KMS-11 (cell line): ENCODE measurements around the gene STAT5B.
"Not testable (repeated sequence)": the region's sequence is repeated elsewhere in the genome, so short reads cannot be mapped to it uniquely, and the experiment has no call there.

Experiments
- H2AFZ ChIP-seq: fragments of 200-600 bp; sonication (generic); 2 replicates; pipeline ENCODE4 v1.6.1; 2016; ENCODE audit warnings: antibody characterized with exemption, mixed run types, low read depth
- H3K27ac ChIP-seq: fragments of 200-600 bp; sonication (generic); 2 replicates; pipeline ENCODE4 v1.6.1; 2016; ENCODE audit warnings: mild to moderate bottlenecking, mixed run types
- H3K27me3 ChIP-seq: fragments of 200-600 bp; sonication (generic); 2 replicates; pipeline ENCODE4 v1.6.1; 2017; ENCODE audit warnings: mild to moderate bottlenecking, low read depth, mixed run types, moderate library complexity; ENCODE audit not compliant: insufficient read depth
- H3K36me3 ChIP-seq: fragments of 200-600 bp; sonication (generic); 2 replicates; pipeline ENCODE4 v1.6.1; 2017; ENCODE audit warnings: mild to moderate bottlenecking, mixed run types; ENCODE audit not compliant: insufficient read depth
- H3K4me1 ChIP-seq: fragments of 200-600 bp; sonication (generic); 2 replicates; pipeline ENCODE4 v1.6.1; 2016; ENCODE audit warnings: mild to moderate bottlenecking, low read depth, mixed run types; ENCODE audit not compliant: poor library complexity, severe bottlenecking
- H3K4me2 ChIP-seq: fragments of 200-600 bp; sonication (generic); 2 replicates; pipeline ENCODE4 v1.7.0; 2016; ENCODE audit warnings: mild to moderate bottlenecking, mixed run types
- H3K4me3 ChIP-seq: fragments of 200-600 bp; sonication (generic); IDR thresholded peaks from 2 replicates; pipeline ENCODE4 v1.6.1; 2017; ENCODE audit warnings: low read depth, low read length, mixed read lengths; ENCODE audit not compliant: insufficient read depth
- H3K79me2 ChIP-seq: fragments of 200-600 bp; sonication (generic); 2 replicates; pipeline ENCODE4 v1.6.1; 2016; ENCODE audit warnings: low read depth, mixed run types; ENCODE audit not compliant: insufficient read depth
- H3K9ac ChIP-seq: fragments of 200-600 bp; sonication (generic); 2 replicates; pipeline ENCODE4 v1.6.1; 2016; ENCODE audit warnings: mild to moderate bottlenecking, mixed run types
- H4K20me1 ChIP-seq: fragments of 200-600 bp; sonication (generic); 2 replicates; pipeline ENCODE4 v1.6.1; 2016; ENCODE audit warnings: mild to moderate bottlenecking, mixed run types; ENCODE audit not compliant: insufficient read depth
- TF ChIP-seq, protein P1 (sequence below): fragments of 200-600 bp; sonication (generic); conservative IDR thresholded peaks from 2 replicates; pipeline ENCODE4 v1.6.1; 2017; ENCODE audit warnings: low read depth, mild to moderate bottlenecking, antibody characterized with exemption, low read length, moderate library complexity, mixed read lengths

The STAT5B gene

GRCh38 chr17:42212382-42212781 is 63.8 kb downstream of the STAT5B start:
- no peak overlapping the region for H3K27ac ChIP-seq
- H3K27me3 ChIP-seq, result no peaks in the 10 kb centered on the region
- H3K36me3 ChIP-seq, result no peaks in the 10 kb centered on the region
- H4K20me1 ChIP-seq, result no peaks in the 10 kb centered on the region
- no peak overlapping the region for H3K4me2 ChIP-seq
- no peak overlapping the region for H3K9ac ChIP-seq
- H3K79me2 ChIP-seq, result no peaks in the 10 kb centered on the region
- no peaks in the 10 kb centered on the region for H3K4me1 ChIP-seq
- TF ChIP-seq, protein P1, sequence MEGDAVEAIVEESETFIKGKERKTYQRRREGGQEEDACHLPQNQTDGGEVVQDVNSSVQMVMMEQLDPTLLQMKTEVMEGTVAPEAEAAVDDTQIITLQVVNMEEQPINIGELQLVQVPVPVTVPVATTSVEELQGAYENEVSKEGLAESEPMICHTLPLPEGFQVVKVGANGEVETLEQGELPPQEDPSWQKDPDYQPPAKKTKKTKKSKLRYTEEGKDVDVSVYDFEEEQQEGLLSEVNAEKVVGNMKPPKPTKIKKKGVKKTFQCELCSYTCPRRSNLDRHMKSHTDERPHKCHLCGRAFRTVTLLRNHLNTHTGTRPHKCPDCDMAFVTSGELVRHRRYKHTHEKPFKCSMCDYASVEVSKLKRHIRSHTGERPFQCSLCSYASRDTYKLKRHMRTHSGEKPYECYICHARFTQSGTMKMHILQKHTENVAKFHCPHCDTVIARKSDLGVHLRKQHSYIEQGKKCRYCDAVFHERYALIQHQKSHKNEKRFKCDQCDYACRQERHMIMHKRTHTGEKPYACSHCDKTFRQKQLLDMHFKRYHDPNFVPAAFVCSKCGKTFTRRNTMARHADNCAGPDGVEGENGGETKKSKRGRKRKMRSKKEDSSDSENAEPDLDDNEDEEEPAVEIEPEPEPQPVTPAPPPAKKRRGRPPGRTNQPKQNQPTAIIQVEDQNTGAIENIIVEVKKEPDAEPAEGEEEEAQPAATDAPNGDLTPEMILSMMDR, result no peak
- H2AFZ ChIP-seq, result no peak overlapping the region
- no peak overlapping the region for H3K4me3 ChIP-seq

DNA sequence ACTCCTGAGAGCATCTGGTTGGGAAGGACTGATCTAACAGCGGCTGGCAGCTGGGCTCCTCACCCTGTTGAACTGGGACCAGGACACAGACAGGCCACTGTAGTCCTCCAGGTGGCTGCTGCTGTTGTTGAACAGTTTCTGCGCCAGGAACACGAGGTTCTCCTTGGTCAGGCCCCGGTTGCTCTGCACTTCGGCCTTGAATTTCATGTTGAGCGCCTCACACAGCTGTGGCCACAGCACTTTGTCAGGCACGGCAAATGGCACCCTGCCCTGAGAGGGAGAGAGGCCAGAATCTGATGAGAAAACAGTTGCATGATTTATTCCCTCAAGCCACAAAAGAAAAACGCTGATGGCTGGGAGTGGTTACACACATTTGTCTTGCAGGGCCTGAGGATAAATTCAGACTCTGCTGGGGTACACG is 64.3 kb downstream of the STAT5B start:
- H4K20me1 ChIP-seq, H2AFZ ChIP-seq, H3K27ac ChIP-seq, H3K9ac ChIP-seq, H3K79me2 ChIP-seq, H3K4me3 ChIP-seq, H3K36me3 ChIP-seq, H3K4me1 ChIP-seq, H3K4me2 ChIP-seq, H3K27me3 ChIP-seq: not testable (repeated sequence)

DNA sequence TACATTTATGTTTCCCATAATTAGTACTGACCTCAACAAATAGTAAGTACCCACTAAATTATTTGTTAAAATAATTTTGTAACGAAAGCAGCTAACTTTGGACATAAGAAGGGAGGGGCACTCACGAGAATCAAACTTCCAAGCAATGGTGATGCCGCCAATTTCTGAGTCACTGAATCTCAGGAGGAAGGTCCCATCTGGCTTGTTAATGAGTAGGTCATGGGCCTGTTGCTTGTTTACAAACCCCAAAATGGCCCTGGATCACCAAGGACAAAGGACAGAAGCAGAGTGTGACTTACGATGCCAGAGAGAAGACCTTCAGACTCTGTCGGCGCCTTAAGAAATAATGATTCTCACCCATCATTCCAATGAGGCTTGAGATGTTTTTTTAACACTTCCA is 66.1 kb downstream of the STAT5B start:
- no peak overlapping the region for H3K4me3 ChIP-seq
- no peak overlapping the region for H2AFZ ChIP-seq
- TF ChIP-seq, protein P1, result no peak
- H3K9ac ChIP-seq, result no peak overlapping the region
- H3K27me3 ChIP-seq, result no peaks in the 10 kb centered on the region
- no peaks in the 10 kb centered on the region for H4K20me1 ChIP-seq
- H3K27ac ChIP-seq, result no peak overlapping the region
- H3K4me2 ChIP-seq, result no peak overlapping the region
- H3K4me1 ChIP-seq, result no peaks in the 10 kb centered on the region
- H3K79me2 ChIP-seq, result no peaks in the 10 kb centered on the region
- H3K36me3 ChIP-seq, result no peaks in the 10 kb centered on the region

- H3K27me3 ChIP-seq, H3K9ac ChIP-seq, H3K79me2 ChIP-seq, H3K36me3 ChIP-seq, H3K27ac ChIP-seq, H2AFZ ChIP-seq, H3K4me1 ChIP-seq, H4K20me1 ChIP-seq, H3K4me2 ChIP-seq, H3K4me3 ChIP-seq: not testable (repeated sequence)
Measured at GRCh38 chr17:42206153-42206612, 70.0 kb downstream of the STAT5B start.

GRCh38 chr17:42203354-42203753 is 72.8 kb downstream of the STAT5B start:
- no peaks in the 10 kb centered on the region for H3K79me2 ChIP-seq
- TF ChIP-seq, protein P1, result no peak
- H3K27ac ChIP-seq, result no peak overlapping the region
- H3K9ac ChIP-seq, result no peak overlapping the region
- no peaks in the 10 kb centered on the region for H3K4me1 ChIP-seq
- no peaks in the 10 kb centered on the region for H3K36me3 ChIP-seq
- H4K20me1 ChIP-seq, result no peaks in the 10 kb centered on the region
- no peak overlapping the region for H2AFZ ChIP-seq
- no peaks in the 10 kb centered on the region for H3K27me3 ChIP-seq
- no peak overlapping the region for H3K4me3 ChIP-seq
- H3K4me2 ChIP-seq, result no peak overlapping the region
